Right atrium auricular region (tissue), 2 donors: ENCODE results near the gene TRAPPC11. TPM values are rescaled to one million over a fixed set of nuclear protein-coding genes. Genes with fewer than 3 reads are reported as not detected.

Source experiments
- DNase-seq: peaks from one replicate; pipeline ENCODE4 v3.0.0-alpha.2; 2019; ENCODE audit warnings: low spot score
- H3K27ac ChIP-seq, 2 donors: fragments of 200-600 bp; sonication (generic); 1 replicate in 1 of 2; 2 replicates in 1 of 2; pipeline ENCODE4 v1.5.1; 2016 to 2019
- H3K27me3 ChIP-seq, 2 donors: fragments of 200-600 bp; sonication (generic); one replicate each; pipeline versions ENCODE4 v1.5.1 to v1.6.0; 2017 to 2019
- H3K36me3 ChIP-seq: fragments of 200-600 bp; sonication (generic); one replicate; pipeline ENCODE4 v1.5.1; 2016
- H3K4me1 ChIP-seq, 2 donors: fragments of 200-600 bp; sonication (generic); one replicate each; pipeline versions ENCODE4 v1.5.1 to v1.6.0; 2017 to 2019
- H3K4me3 ChIP-seq, 2 donors: fragments of 200-600 bp; sonication (generic); 1 replicate in 1 of 2; 2 replicates in 1 of 2; pipeline ENCODE4 v1.5.1; 2017 to 2019; ENCODE audit warnings: mild to moderate bottlenecking in 1 of 2, moderate library complexity in 1 of 2
- H3K9me3 ChIP-seq, 2 donors: fragments of 200-600 bp; sonication (generic); one replicate each; pipeline ENCODE4 v1.5.1; 2019
- total RNA-seq, 2 donors: library from RNA; depleted of rRNA; stranded (reverse); fragments of >200 nt; gene quantifications; one replicate each; pipeline ENCODE4 v1.1.0, GENCODE V29; 2016
- TF ChIP-seq, protein P1 (sequence below), 2 donors: fragments of 200-600 bp; sonication (generic); IDR thresholded peaks; one replicate each; pipeline ENCODE4 v1.5.1; 2019; ENCODE audit warnings: antibody characterized with exemption in 2 of 2

The TRAPPC11 gene
- total RNA-seq, 2 donors from 2014 or later = 22.2 to 31.0 TPM

DNA sequence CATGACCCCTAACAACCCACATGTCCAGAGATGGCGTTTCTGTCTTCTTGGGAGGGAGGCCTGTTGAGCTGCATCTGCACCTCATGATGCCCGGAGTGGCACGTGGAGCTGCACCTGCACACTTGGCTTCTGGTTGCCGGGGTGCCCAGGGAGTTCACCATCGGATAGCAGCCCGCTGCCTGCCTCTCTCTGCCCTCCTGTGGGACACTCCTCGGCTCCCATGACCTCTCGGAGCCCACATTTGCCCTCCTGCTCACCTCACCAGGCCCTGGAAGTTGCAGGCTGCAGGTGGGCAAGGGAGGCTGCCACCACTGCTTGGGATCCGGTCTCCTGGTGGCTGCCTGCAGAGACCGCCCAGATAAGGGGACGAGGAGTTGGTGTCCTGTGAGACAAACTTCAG lies 74.1 kb downstream of the TRAPPC11 start:
- Histone ChIP-seq H3K4me3 (no peak overlapping the region), H3K4me1 (peaks cover 0 to 6% of the 10 kb centered on the region in 2 donors), H3K36me3 (no peaks in the 10 kb centered on the region), H3K9me3 (no peaks in the 10 kb centered on the region), H3K27ac (no peak overlapping the region), H3K27me3 (no peaks in the 10 kb centered on the region)
- TF ChIP-seq, protein P1, sequence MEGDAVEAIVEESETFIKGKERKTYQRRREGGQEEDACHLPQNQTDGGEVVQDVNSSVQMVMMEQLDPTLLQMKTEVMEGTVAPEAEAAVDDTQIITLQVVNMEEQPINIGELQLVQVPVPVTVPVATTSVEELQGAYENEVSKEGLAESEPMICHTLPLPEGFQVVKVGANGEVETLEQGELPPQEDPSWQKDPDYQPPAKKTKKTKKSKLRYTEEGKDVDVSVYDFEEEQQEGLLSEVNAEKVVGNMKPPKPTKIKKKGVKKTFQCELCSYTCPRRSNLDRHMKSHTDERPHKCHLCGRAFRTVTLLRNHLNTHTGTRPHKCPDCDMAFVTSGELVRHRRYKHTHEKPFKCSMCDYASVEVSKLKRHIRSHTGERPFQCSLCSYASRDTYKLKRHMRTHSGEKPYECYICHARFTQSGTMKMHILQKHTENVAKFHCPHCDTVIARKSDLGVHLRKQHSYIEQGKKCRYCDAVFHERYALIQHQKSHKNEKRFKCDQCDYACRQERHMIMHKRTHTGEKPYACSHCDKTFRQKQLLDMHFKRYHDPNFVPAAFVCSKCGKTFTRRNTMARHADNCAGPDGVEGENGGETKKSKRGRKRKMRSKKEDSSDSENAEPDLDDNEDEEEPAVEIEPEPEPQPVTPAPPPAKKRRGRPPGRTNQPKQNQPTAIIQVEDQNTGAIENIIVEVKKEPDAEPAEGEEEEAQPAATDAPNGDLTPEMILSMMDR (IDR thresholded peaks at IDR 0.05) = no peak
- DNase-seq = no peak

DNA sequence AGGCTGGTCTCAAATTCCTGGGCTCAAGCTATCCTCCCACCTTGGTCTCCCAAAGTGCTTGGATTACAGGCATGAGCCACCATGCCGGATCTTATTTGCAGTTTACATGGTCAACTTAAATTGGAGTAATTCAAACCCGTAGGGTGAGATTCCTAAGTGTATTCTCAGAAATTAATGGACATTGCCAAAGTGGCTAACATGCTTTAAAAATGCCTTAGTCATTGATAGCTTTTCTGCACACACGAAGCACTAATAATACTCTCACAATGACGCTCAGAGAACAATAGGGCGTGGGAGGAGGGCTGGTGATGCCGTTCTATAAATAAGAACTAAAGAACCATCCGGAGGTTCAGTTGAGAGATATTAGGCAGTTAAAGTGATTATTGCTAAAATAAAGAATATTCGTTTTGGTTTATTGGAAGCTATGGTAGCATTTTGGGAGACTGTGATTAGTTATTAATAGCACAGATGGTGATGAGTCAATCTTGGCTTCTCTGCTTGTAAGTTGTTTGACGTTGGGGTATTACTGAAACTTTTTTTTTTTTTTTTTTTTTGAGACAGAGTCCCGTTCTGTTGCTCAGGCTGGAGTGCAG lies 79.1 kb downstream of the TRAPPC11 start:
- Histone ChIP-seq H3K4me1 (peaks cover 0 to 11% of the 10 kb centered on the region in 2 donors), H3K27ac (no peak overlapping the region), H3K27me3 (no peaks in the 10 kb centered on the region), H3K4me3 (no peak overlapping the region), H3K9me3 (no peaks in the 10 kb centered on the region), H3K36me3 (no peaks in the 10 kb centered on the region)
- DNase-seq = no peak
- TF ChIP-seq, protein P1 (IDR thresholded peaks at IDR 0.05) = no peak

DNA sequence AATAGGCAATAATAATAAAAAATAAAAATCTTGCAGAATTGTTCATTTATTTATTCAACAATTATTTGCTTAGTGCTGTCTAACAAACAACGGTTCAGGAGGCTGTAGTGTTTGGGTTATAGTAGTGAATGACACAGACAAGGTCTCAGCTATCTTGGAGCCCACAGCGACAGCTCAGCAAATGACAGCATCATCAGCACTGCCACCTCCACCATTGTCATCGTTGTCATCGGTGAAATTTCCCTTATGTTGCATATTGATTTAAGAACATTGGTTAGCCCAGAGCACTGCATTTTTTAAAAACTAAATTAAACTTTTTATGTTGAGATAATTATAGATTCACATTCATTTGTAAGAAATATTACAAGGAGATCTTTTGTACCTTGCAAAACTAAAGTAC lies 79.9 kb downstream of the TRAPPC11 start:
- H3K27ac ChIP-seq = no peak overlapping the region
- H3K4me1 ChIP-seq = peaks cover 0 to 11% of the 10 kb centered on the region in 2 donors
- H3K9me3 ChIP-seq = no peaks in the 10 kb centered on the region
- DNase-seq = no peak
- H3K36me3 ChIP-seq = no peaks in the 10 kb centered on the region
- no peak overlapping the region for H3K4me3 ChIP-seq
- no peaks in the 10 kb centered on the region for H3K27me3 ChIP-seq
- TF ChIP-seq, protein P1 (IDR thresholded peaks at IDR 0.05) = no peak

DNA sequence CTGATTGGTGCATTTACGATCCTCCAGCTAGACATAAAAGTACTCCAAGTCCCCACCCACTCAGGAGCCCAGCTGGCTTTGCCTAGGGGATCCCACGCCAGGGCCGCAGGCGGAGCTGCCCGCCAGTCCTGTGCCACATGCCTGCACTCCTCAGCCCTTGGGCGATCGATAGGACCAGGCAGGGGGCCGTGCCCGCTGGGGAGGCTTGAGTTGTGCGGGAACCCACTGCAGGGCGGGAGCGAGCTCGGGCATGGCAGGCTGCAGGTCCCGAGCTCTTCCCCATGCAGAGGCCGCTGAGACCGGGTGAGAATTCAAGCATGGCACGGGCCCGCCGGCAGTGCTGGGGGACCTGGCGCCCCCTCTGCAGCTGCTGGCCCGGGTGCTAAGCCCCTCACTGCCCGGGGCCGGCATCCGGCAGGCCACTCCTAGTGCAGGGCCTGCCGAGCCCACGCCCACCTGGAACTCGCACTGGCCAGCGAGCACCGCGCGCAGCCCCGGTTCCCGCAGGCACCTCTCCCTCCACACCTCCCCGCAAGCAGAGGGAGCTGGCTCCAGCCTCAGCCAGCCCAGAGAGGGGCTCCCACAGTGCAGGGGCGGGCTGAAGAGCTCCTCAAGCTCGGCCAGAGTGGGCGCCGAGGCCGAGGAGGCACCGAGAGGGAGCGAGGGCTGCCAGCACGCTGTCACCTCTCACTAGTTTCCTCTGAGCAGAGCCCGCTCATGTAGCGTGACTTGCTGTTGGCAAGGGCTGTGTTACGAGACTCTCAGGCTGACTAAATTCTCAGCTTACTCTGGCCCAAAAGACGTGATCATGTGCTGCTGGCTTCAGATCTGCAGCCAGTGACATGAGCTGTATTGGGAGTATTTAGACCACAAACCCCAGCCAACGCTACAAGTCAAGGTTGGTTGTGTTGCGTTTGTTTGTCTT lies 87.5 kb downstream of the TRAPPC11 start:
- Histone ChIP-seq H3K27me3 (no peaks in the 10 kb centered on the region), H3K27ac (no peak overlapping the region), H3K36me3 (no peaks in the 10 kb centered on the region), H3K4me3 (no peak overlapping the region), H3K9me3 (no peaks in the 10 kb centered on the region), H3K4me1 (no peaks in the 10 kb centered on the region)
- DNase-seq = no peak
- TF ChIP-seq, protein P1 (IDR thresholded peaks at IDR 0.05) = no peak

DNA sequence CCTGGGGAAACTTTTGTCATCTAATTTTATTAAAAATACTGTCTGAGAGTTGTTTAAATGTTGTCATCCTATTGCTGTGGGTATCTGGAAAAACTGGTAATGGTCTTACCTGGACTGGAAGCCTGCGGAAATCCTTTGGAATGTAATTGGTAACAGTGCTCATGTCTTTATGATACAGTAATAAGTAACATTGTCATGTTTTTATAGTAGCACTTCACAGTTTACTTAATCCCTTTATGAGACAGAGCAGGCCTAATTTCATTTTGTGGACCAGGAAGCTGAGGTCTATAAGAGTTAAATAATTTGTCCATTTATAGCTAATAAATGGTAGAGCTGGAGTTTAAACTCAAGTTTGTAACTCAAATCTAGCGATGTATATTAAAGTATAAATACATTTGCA lies 88.3 kb downstream of the TRAPPC11 start:
- TF ChIP-seq, protein P1 (IDR thresholded peaks at IDR 0.05) = no peak
- DNase-seq = no peak
- H3K36me3 ChIP-seq = no peaks in the 10 kb centered on the region
- no peak overlapping the region for H3K4me3 ChIP-seq
- no peak overlapping the region for H3K27ac ChIP-seq
- no peaks in the 10 kb centered on the region for H3K4me1 ChIP-seq
- H3K27me3 ChIP-seq = no peaks in the 10 kb centered on the region
- no peaks in the 10 kb centered on the region for H3K9me3 ChIP-seq
